Activated CD8-positive, alpha-beta T cell treated with anti-CD3 and anti-CD28 coated beads for 36 hours (primary cell): ENCODE results near the gene CRIM1. TPM values are rescaled to one million over a fixed set of nuclear protein-coding genes. Genes with fewer than 3 reads are reported as not detected.

ENCODE experiments used
- ATAC-seq: fragments of 200-7000 bp; cut with Tn5 transposase; one replicate; pipeline ENCODE4 v1.10.0; 2021; ENCODE audit warnings: mild to moderate bottlenecking, moderate library complexity
- CTCF ChIA-PET: fragments of 350-600 bp; sonication (Branson Sonifier 250); formaldehyde crosslinking; loops from one replicate; lab custom pipeline; 2021; ENCODE audit warnings: antibody characterized with exemption; lab: Charles Lee
- POLR2A ChIA-PET: fragments of 350-600 bp; sonication (Branson Sonifier 250); formaldehyde crosslinking; loops from one replicate; lab custom pipeline; 2021; ENCODE audit warnings: antibody characterized with exemption; lab: Charles Lee
- DNase-seq: peaks from one replicate; pipeline ENCODE4 v3.0.0-alpha.2; 2020
- H3K27ac Mint-ChIP-seq: one replicate; pipeline ENCODE4 v1.8.0; 2021; ENCODE audit warnings: mild to moderate bottlenecking, mixed read lengths
- H3K27me3 Mint-ChIP-seq: one replicate; pipeline ENCODE4 v1.8.0; 2021; ENCODE audit warnings: mixed read lengths
- H3K36me3 Mint-ChIP-seq: one replicate; pipeline ENCODE4 v1.8.0; 2021; ENCODE audit warnings: low read depth, mixed read lengths
- H3K4me1 Mint-ChIP-seq: one replicate; pipeline ENCODE4 v1.8.0; 2021; ENCODE audit warnings: low read depth, mixed read lengths
- H3K4me3 Mint-ChIP-seq: one replicate; pipeline ENCODE4 v1.8.0; 2021; ENCODE audit warnings: mild to moderate bottlenecking, moderate library complexity, mixed read lengths
- H3K9me3 Mint-ChIP-seq: one replicate; pipeline ENCODE4 v1.8.0; 2021; ENCODE audit warnings: mixed read lengths
- CTCF ChIP-seq: fragments of 200-600 bp; IDR thresholded peaks from one replicate; pipeline ENCODE4 v1.8.0; 2022; ENCODE audit warnings: antibody characterized with exemption, mild to moderate bottlenecking
- intact Hi-C: fragments of 100-400 bp; cut with micrococcal nuclease; formaldehyde crosslinking; loops from one replicate; pipeline ENCODE4 v1.10.0; 2022
- total RNA-seq, 2 experiments: library from RNA; stranded (reverse); gene quantifications; one replicate each; pipeline ENCODE4 v1.2.3, GENCODE V29; 2021

CRIM1 gene
- total RNA-seq, 2 experiments from 2014 or later, result 14.4 to 15.9 TPM

GRCh38 chr2:36446294-36446693 is 90.7 kb downstream of the CRIM1 start:
- peaks cover 9% of the 10 kb centered on the region for H3K4me1 Mint-ChIP-seq
- TF ChIP-seq CTCF, result no peak
- no peak for DNase-seq
- ATAC-seq, result no peak
- intact Hi-C loops, result no loop called here
- H3K27ac Mint-ChIP-seq, result no peak overlapping the region
- ChIA-PET CTCF (no interaction called here), POLR2A (interaction anchor here (0.6 kb wide), 1 partner anchor 464 kb away, joined by 3 read pairs; no protein-coding TSS in a partner anchor)
- H3K36me3 Mint-ChIP-seq, result peaks cover 17% of the 10 kb centered on the region
- no peak overlapping the region for H3K4me3 Mint-ChIP-seq
- no peaks in the 10 kb centered on the region for H3K9me3 Mint-ChIP-seq
- no peaks in the 10 kb centered on the region for H3K27me3 Mint-ChIP-seq

GRCh38 chr2:36449213-36449612 is 93.6 kb downstream of the CRIM1 start:
- H3K9me3 Mint-ChIP-seq, result no peaks in the 10 kb centered on the region
- TF ChIP-seq CTCF, result no peak
- no peaks in the 10 kb centered on the region for H3K27me3 Mint-ChIP-seq
- CTCF ChIA-PET, result interaction anchor here (1.1 kb wide), 1 partner anchor 11 kb away, joined by 3 read pairs; no protein-coding TSS in a partner anchor
- no peaks in the 10 kb centered on the region for H3K4me1 Mint-ChIP-seq
- ATAC-seq, result no peak
- H3K36me3 Mint-ChIP-seq, result no peaks in the 10 kb centered on the region
- H3K27ac Mint-ChIP-seq, result no peak overlapping the region
- intact Hi-C loops, result no loop called here
- no peak for DNase-seq
- POLR2A ChIA-PET, result no interaction called here
- H3K4me3 Mint-ChIP-seq, result no peak overlapping the region

- ATAC-seq, result no peak
- Mint-ChIP-seq H3K9me3 (no peaks in the 10 kb centered on the region), H3K4me3 (no peak overlapping the region), H3K36me3 (no peaks in the 10 kb centered on the region), H3K27ac (no peak overlapping the region), H3K4me1 (no peaks in the 10 kb centered on the region), H3K27me3 (no peaks in the 10 kb centered on the region)
- intact Hi-C loops, result no loop called here
- POLR2A ChIA-PET, result no interaction called here
- CTCF ChIA-PET, result interaction anchor here (1.1 kb wide), 1 partner anchor 10 kb away, joined by 3 read pairs; no protein-coding TSS in a partner anchor
- DNase-seq, result no peak
- no peak for TF ChIP-seq CTCF
Measured at GRCh38 chr2:36449943-36450392, 94.4 kb downstream of the CRIM1 start.

GRCh38 chr2:36450466-36451196 is 95.1 kb downstream of the CRIM1 start:
- no peaks in the 10 kb centered on the region for H3K9me3 Mint-ChIP-seq
- no peak overlapping the region for H3K27ac Mint-ChIP-seq
- ATAC-seq (no peak), DNase-seq (no peak)
- ChIA-PET CTCF (no interaction called here), POLR2A (no interaction called here)
- H3K4me3 Mint-ChIP-seq, result no peak overlapping the region
- H3K36me3 Mint-ChIP-seq, result no peaks in the 10 kb centered on the region
- no peaks in the 10 kb centered on the region for H3K27me3 Mint-ChIP-seq
- no peaks in the 10 kb centered on the region for H3K4me1 Mint-ChIP-seq
- TF ChIP-seq CTCF, result no peak
- intact Hi-C loops, result no loop called here

- ChIA-PET POLR2A (interaction anchor here (1.1 kb wide), 1 partner anchor 12 kb away, joined by 3 read pairs; no protein-coding TSS in a partner anchor), CTCF (no interaction called here)
- DNase-seq (no peak), ATAC-seq (no peak)
- Mint-ChIP-seq H3K27me3 (no peaks in the 10 kb centered on the region), H3K27ac (no peak overlapping the region), H3K36me3 (no peaks in the 10 kb centered on the region), H3K4me1 (no peaks in the 10 kb centered on the region), H3K9me3 (no peaks in the 10 kb centered on the region), H3K4me3 (no peak overlapping the region)
- intact Hi-C loops, result no loop called here
- no peak for TF ChIP-seq CTCF
Measured at GRCh38 chr2:36451512-36451911, 95.9 kb downstream of the CRIM1 start.
